GM19463 (cell line): ENCODE measurements around the gene ABI3.

Experiments
- ATAC-seq: cut with Tn5 transposase; IDR thresholded peaks from one replicate; pipeline ENCODE4 v1.9.1; 2021; ENCODE audit warnings: mild to moderate bottlenecking, moderate library complexity; ENCODE audit not compliant: unreplicated experiment

ABI3 gene

GRCh38 chr17:49196520-49196919 lies 14.0 kb upstream of the ABI3 start:
- no peak for ATAC-seq

- no peak for ATAC-seq
Measured at GRCh38 chr17:49197346-49197998, 13.0 kb upstream of the ABI3 start.

- ATAC-seq = no peak
Measured at GRCh38 chr17:49198211-49198610, 12.3 kb upstream of the ABI3 start.

- ATAC-seq = no peak
Measured at GRCh38 chr17:49200423-49201083, 10.0 kb upstream of the ABI3 start.

- ATAC-seq = no peak
Measured at GRCh38 chr17:49201481-49201927, 9.0 kb upstream of the ABI3 start.

- ATAC-seq = no peak
Measured at GRCh38 chr17:49203796-49204195, 6.7 kb upstream of the ABI3 start.

- ATAC-seq = no peak
Measured at GRCh38 chr17:49204516-49204915, 6.0 kb upstream of the ABI3 start.

GRCh38 chr17:49209061-49209571 lies 1.4 kb upstream of the ABI3 start:
- no peak for ATAC-seq

GRCh38 chr17:49213399-49213798 lies 2.9 kb downstream of the ABI3 start:
- no peak for ATAC-seq

- ATAC-seq = no peak
Measured at GRCh38 chr17:49213847-49214246, 3.3 kb downstream of the ABI3 start.

- ATAC-seq = no peak
Measured at GRCh38 chr17:49214676-49215360, 4.3 kb downstream of the ABI3 start.

GRCh38 chr17:49216482-49216881 lies 6.0 kb downstream of the ABI3 start:
- ATAC-seq = no peak

GRCh38 chr17:49216953-49217650 lies 6.6 kb downstream of the ABI3 start:
- no peak for ATAC-seq

GRCh38 chr17:49217651-49218413 lies 7.3 kb downstream of the ABI3 start:
- ATAC-seq = peak; percentile 57

- no peak for ATAC-seq
Measured at GRCh38 chr17:49218941-49219913, 8.7 kb downstream of the ABI3 start.

GRCh38 chr17:49219987-49220386 lies 9.5 kb downstream of the ABI3 start:
- ATAC-seq = no peak

GRCh38 chr17:49223168-49223516 lies 12.6 kb downstream of the ABI3 start:
- ATAC-seq = no peak

GRCh38 chr17:49223517-49224197 lies 13.2 kb downstream of the ABI3 start:
- no peak for ATAC-seq
